HG02678 (cell line): ENCODE data around the gene MUC5B.
"Not testable (repeated sequence)": the region's sequence is repeated elsewhere in the genome, so short reads cannot be mapped to it uniquely, and the experiment has no call there.

Experiments used
- ATAC-seq: cut with Tn5 transposase; IDR thresholded peaks from one replicate; pipeline ENCODE4 v1.9.1; 2021; ENCODE audit warnings: mild to moderate bottlenecking, moderate library complexity; ENCODE audit not compliant: unreplicated experiment

MUC5B gene

DNA sequence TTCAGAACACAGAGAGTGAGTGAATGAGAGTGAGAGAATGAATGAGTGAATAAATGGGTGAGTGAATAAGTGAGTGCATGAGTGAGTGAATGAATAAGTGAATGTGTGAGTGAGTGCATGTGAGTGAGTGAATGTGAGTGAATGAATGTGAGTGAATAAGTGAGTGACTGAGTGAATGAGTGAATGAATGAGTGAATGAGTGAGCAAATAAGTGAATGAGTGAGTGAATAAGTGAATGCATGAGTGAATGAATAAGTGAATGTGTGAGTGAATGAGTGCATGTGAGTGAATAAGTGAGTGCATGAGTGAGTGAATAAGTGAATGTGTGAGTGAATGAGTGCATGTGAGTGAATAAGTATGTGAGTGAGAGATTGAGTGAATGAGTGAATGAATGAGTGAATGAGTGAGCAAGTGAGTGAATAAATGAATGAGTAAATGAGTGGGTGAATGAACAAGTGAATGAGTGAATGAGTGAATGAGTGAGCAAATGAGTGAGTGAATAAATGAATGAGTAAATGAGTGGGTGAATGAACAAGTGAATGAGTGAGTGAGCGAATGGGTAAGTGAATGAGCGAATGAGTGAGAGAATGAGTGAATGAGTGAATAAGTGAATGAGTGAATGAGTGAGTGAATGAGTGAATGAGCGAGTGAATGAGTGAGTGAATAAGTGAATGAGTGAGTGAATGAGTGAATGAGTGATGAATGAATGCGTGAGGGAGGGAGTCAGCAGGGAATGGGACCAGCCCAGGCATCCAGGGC, 21.3 kb upstream of the MUC5B start:
- no peak for ATAC-seq

GRCh38 chr11:1202154-1202775, 20.6 kb upstream of the MUC5B start:
- ATAC-seq, result no peak

- no peak for ATAC-seq
Observed at GRCh38 chr11:1202776-1203504, 19.9 kb upstream of the MUC5B start.

- no peak for ATAC-seq
Observed at GRCh38 chr11:1203505-1204271, 19.2 kb upstream of the MUC5B start.

DNA sequence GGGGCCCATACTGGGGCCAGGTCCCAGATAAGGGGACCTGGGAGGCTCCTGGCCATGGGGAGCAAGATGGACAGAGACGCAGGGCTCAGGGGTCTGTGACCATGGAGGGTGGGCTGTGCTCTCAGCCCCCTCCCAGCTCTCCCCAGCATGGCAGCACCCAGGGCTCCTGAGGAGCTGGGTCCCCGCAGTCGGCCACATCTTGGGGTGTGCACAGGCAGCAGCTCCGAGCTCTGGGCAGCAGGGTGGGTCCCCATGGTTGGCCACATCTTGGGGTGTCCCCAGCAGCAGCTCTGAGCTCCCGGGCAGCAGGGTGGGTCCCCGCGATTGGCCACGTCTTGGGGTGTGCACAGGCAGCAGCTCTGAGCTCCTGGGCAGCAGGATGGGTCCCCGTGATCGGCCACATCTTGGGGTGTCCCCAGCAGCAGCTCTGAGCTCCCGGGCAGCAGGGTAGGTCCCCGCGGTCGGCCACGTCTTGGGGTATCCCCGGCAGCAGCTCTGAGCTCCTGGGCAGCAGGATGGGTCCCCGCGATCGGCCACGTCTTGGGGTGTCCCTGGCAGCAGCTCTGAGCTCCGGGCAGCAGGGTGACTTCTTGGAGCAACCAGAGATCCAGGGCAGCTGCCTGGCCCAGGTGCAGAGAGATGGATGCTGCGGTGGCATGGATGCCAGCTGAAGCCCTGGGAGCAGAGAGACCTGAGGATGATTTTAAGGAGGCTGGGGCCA, 18.3 kb upstream of the MUC5B start:
- ATAC-seq, result no peak

DNA sequence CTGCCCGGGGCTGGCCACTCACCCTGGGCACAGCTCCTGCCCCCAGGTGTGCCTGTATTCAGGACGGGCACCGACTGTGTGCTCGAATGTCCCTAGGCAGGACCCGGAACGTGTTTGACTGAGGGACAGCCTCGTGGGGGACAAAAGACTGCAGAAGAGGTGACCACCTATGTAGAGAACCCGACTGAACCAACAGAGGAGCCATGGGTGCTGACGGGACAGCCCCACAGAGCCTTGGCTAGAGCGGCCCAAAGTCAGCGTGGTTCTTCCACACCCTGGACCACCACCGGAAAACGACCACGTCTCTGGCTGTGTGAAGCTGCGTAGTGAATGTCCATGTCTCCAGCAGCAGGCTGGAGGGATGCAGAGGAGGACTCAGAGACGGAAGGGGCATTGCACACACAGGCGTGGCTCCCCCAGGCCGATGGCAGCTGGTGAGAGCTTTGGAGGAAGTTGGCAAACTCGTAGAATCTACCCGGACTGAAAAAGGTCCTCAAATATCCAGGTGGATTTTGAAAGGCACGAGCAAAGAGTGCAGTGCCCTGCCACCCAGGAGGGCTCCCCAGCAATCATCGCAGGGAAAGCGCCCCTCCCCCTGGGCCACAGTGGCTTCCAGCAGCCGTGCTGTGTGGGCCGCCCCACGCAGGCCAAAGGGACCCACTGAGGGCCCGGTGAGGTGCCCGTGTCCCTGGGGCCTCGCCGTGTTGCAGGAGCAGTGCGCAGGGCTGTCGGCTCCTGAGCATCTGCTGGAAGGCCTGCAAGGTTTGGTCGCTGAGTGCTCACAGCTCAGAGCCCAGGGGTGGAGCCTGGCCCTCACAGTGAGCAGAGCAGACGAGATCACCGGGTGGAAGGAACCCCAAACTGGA, 17.5 kb upstream of the MUC5B start:
- no peak for ATAC-seq

DNA sequence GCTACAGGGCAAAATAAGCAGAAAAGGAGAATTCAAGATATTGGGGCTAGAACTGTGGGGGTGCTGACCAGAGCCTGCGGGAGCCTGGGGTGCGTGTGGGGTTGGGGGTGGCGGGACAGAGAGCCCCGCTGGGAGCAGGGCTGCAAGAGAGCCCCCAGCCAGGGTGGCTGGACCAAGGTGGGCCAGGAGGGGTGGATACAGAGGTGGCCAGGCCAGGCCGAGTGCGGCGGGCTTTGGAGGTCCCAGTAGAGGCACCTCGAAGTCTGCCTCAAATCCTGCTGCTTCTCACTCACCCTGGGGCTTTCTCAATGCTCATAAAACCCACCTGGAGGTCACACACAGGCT, 16.9 kb upstream of the MUC5B start:
- no peak for ATAC-seq

GRCh38 chr11:1206391-1207271, 16.2 kb upstream of the MUC5B start:
- ATAC-seq, result no peak

- ATAC-seq, result no peak
Observed at GRCh38 chr11:1207401-1208143, 15.3 kb upstream of the MUC5B start.

GRCh38 chr11:1208144-1208393, 14.8 kb upstream of the MUC5B start:
- no peak for ATAC-seq

- ATAC-seq, result no peak
Observed at GRCh38 chr11:1208394-1209261, 14.2 kb upstream of the MUC5B start.

DNA sequence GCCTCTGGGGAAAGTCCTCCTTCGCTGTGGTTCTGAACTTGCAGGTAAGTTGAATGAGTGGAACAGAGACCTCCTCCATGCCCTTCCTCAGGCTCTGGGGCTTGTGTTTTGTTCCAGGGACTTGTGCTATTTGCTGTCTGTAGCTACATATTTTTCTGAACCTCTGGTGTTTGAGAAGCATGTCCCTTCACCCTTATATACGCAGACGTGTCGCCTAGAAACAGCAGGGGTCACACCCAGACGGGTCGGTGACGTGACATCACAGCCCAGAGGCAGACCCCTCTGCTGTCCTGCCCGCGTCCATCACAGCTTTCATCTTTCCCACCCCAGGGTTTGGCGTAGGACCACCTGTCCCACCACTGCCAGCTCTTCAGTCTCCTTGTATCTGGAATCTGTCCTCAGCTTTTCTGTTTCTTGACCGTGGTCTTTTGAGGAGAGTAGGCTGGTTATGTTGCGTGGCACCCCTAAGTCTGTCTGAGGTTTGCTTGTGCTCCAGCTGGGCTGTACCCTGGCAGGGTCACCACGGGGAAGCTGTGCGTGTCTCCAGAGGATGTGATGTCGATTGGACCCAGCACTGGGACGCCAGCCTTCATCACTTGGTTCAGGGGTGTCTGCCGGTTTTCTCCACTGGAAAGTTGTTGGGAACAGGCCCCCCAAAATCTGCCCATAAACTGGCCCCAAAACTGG, 13.4 kb upstream of the MUC5B start:
- no peak for ATAC-seq

GRCh38 chr11:1211838-1212237, 11.0 kb upstream of the MUC5B start:
- ATAC-seq, result no peak

DNA sequence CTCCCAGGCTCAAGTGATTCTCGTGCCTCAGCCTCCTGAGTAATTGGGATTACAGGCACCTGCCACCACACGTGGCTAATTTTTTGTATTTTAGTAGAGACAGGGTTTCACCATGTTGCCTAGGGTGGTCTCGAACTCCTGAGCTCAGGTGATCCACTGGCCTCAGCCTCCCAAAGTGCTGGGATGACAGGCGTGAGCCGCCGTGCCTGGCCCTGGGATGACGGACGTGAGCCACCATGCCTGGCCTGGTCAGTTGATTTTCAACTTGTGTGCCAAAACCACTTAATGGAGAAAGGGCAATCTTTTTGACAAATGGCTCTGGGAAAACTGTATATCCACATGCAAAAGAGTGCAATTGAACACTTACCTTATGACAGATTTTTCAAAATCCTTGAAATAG, 7.0 kb upstream of the MUC5B start:
- not testable (repeated sequence) for ATAC-seq

GRCh38 chr11:1217151-1217550, 5.7 kb upstream of the MUC5B start:
- ATAC-seq, result no peak

GRCh38 chr11:1218256-1218787, 4.5 kb upstream of the MUC5B start:
- no peak for ATAC-seq
